HuH-7 (cell line): ENCODE results near the gene EPPIN.
A peak's percentile ranks its signal among the peaks of the same experiment; 100 is the strongest.

Experiments
- DNase-seq: peaks from one replicate; pipeline ENCODE4 v3.0.0; 2011; ENCODE audit warnings: low spot score

EPPIN gene

GRCh38 chr20:45538209-45538799 lies 8.9 kb downstream of the EPPIN start:
- no peak for DNase-seq

- DNase-seq: no peak
Observed at GRCh38 chr20:45527294-45527693, 19.9 kb downstream of the EPPIN start.

GRCh38 chr20:45523821-45524220 lies 23.4 kb downstream of the EPPIN start:
- DNase-seq: no peak

GRCh38 chr20:45518282-45518681 lies 28.9 kb downstream of the EPPIN start:
- DNase-seq: no peak

- DNase-seq: no peak
Observed at GRCh38 chr20:45515147-45515913, 31.9 kb downstream of the EPPIN start, which contains the start of gene SPINT3. TSS of gene SPINT3 (minus strand) at chr20:45515622. CDS start at chr20:45515608, 14 bp downstream.

- no peak for DNase-seq
Observed at GRCh38 chr20:45510242-45510862, 36.8 kb downstream of the EPPIN start.

GRCh38 chr20:45509091-45509490 lies 38.1 kb downstream of the EPPIN start:
- DNase-seq: no peak

GRCh38 chr20:45508068-45508886 lies 38.9 kb downstream of the EPPIN start:
- no peak for DNase-seq

GRCh38 chr20:45507011-45507820 lies 40.0 kb downstream of the EPPIN start:
- no peak for DNase-seq

- no peak for DNase-seq
Observed at GRCh38 chr20:45506398-45506797, 40.8 kb downstream of the EPPIN start.

- no peak for DNase-seq
Observed at GRCh38 chr20:45503403-45503802, 43.8 kb downstream of the EPPIN start.

GRCh38 chr20:45502561-45502960 lies 44.6 kb downstream of the EPPIN start:
- no peak for DNase-seq

- no peak for DNase-seq
Observed at GRCh38 chr20:45501600-45501999, 45.6 kb downstream of the EPPIN start.

GRCh38 chr20:45500022-45500421 lies 47.2 kb downstream of the EPPIN start:
- peak; percentile 32 for DNase-seq

GRCh38 chr20:45497971-45498494 lies 49.2 kb downstream of the EPPIN start:
- no peak for DNase-seq

GRCh38 chr20:45496166-45496565 lies 51.0 kb downstream of the EPPIN start:
- DNase-seq: no peak

- DNase-seq: no peak
Observed at GRCh38 chr20:45495501-45495941, 51.7 kb downstream of the EPPIN start.
